Activated CD4-positive, alpha-beta memory T cell treated with anti-CD3 and anti-CD28 coated beads, Interleukin-2, amount 10 ng/mL, durations not matched to agents 7 days and 5 days (primary cell): ENCODE results near the gene CLCNKB. TPM values are rescaled to one million over a fixed set of nuclear protein-coding genes. Genes with fewer than 3 reads are reported as not detected.
"Not testable (repeated sequence)": the region's sequence is repeated elsewhere in the genome, so short reads cannot be mapped to it uniquely, and the experiment has no call there.

Experiments used
- CTCF ChIA-PET: fragments of 350-600 bp; sonication (Branson Sonifier 250); formaldehyde crosslinking; loops from one replicate; lab custom pipeline; 2021; ENCODE audit warnings: antibody characterized with exemption, inconsistent platforms; lab: Charles Lee
- POLR2A ChIA-PET: fragments of 350-600 bp; sonication (Branson Sonifier 250); formaldehyde crosslinking; loops from one replicate; lab custom pipeline; 2021; ENCODE audit warnings: antibody characterized with exemption; lab: Charles Lee
- DNase-seq: peaks from one replicate; pipeline ENCODE4 v3.0.0-alpha.2; 2020
- H3K27ac Mint-ChIP-seq: one replicate; pipeline ENCODE4 v1.8.0; 2021; ENCODE audit warnings: mild to moderate bottlenecking, mixed read lengths
- H3K27me3 Mint-ChIP-seq: one replicate; pipeline ENCODE4 v1.8.0; 2021; ENCODE audit warnings: mixed read lengths
- H3K36me3 Mint-ChIP-seq: one replicate; pipeline ENCODE4 v1.8.0; 2021; ENCODE audit warnings: low read depth, mixed read lengths
- H3K4me1 Mint-ChIP-seq: one replicate; pipeline ENCODE4 v1.8.0; 2021; ENCODE audit warnings: mixed read lengths
- H3K4me3 Mint-ChIP-seq: one replicate; pipeline ENCODE4 v1.8.0; 2021; ENCODE audit warnings: mild to moderate bottlenecking, mixed read lengths
- H3K9me3 Mint-ChIP-seq: one replicate; pipeline ENCODE4 v1.8.0; 2021; ENCODE audit warnings: mixed read lengths
- total RNA-seq, 2 experiments: library from RNA; stranded (reverse); gene quantifications; one replicate each; pipeline ENCODE4 v1.2.3, GENCODE V29; 2021

The CLCNKB gene
- total RNA-seq, 2 experiments from 2014 or later = not detected

- no peaks in the 10 kb centered on the region for H3K4me1 Mint-ChIP-seq
- H3K27ac Mint-ChIP-seq = no peak within 1 kb of the TSS
- no peak within 1 kb of the TSS for H3K4me3 Mint-ChIP-seq
- peaks cover 12% of the 10 kb centered on the region for H3K27me3 Mint-ChIP-seq
- POLR2A ChIA-PET = no interaction called here
- H3K36me3 Mint-ChIP-seq = no peaks in the 10 kb centered on the region
- DNase-seq = no peak
- CTCF ChIA-PET = no interaction called here
- no peaks in the 10 kb centered on the region for H3K9me3 Mint-ChIP-seq
Measured at GRCh38 chr1:16017461-16018303, 25.9 kb upstream of the CLCNKB start, which contains the start of gene HSPB7. TSS of gene HSPB7 (minus strand) at chr1:16018043. CDS start at chr1:16017963, 80 bp downstream.

- Mint-ChIP-seq H3K27me3 (peaks cover 12% of the 10 kb centered on the region), H3K4me3 (no peak overlapping the region), H3K36me3 (no peaks in the 10 kb centered on the region), H3K9me3 (no peaks in the 10 kb centered on the region), H3K4me1 (no peaks in the 10 kb centered on the region), H3K27ac (no peak overlapping the region)
- DNase-seq = no peak
- CTCF ChIA-PET = no interaction called here
- POLR2A ChIA-PET = no interaction called here
Measured at GRCh38 chr1:16018308-16018707, 25.3 kb upstream of the CLCNKB start.

DNA sequence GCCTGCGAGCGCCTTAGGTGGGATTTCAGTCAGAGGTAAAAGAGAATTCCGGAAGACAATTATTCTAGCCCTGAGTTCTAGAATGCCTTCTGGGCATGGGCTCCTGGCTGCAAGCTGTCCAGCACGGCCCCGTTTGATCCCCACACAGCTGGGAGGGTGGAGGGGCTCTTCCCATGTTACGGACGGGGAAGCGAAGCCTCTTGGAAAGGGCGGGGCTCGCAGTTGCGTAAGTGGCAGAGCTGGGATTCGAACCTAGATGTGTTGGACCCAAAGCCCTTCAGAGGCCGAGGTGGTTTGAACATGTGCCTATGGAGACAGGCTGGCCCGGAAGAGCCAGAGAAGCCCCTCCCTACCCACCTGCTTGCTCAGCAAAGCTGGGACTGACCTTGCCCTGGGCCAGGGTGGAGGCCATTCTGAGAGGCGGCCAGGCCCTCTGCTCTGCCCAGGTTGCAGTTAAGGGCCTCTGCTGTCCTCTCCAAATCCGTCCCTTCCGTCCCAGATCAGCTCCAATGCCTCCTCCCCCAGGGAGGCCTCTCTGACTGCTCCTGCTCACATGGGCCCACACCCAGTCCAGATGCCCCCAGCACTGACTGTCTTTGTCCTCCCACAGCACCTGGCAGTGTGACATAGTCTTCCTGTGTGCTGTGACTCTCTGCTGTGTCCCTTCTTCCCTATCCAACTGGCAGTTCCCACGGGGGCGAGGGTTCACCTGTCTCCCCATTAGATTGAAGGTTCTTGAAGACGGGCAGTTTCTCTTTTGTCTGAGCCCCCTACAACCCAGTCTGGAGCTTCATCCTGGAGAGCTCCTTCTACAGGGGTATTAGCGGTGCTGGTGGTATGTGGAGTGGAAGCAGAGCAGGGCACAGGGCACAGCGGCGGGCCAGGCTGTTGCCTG, 24.6 kb upstream of the CLCNKB start:
- H3K4me3 Mint-ChIP-seq = no peak overlapping the region
- H3K4me1 Mint-ChIP-seq = no peaks in the 10 kb centered on the region
- CTCF ChIA-PET = interaction anchor here (0.6 to 1.6 kb wide), 2 partner anchors 11 to 227 kb away, joined by 3 to 4 read pairs; no protein-coding TSS in a partner anchor
- H3K27me3 Mint-ChIP-seq = peaks cover 9% of the 10 kb centered on the region
- H3K9me3 Mint-ChIP-seq = no peaks in the 10 kb centered on the region
- POLR2A ChIA-PET = no interaction called here
- DNase-seq = no peak
- no peaks in the 10 kb centered on the region for H3K36me3 Mint-ChIP-seq
- H3K27ac Mint-ChIP-seq = no peak overlapping the region

GRCh38 chr1:16019644-16020277, 23.8 kb upstream of the CLCNKB start:
- no peaks in the 10 kb centered on the region for H3K9me3 Mint-ChIP-seq
- H3K27me3 Mint-ChIP-seq = peaks cover 3% of the 10 kb centered on the region
- no peak for DNase-seq
- H3K27ac Mint-ChIP-seq = no peak overlapping the region
- no peaks in the 10 kb centered on the region for H3K4me1 Mint-ChIP-seq
- POLR2A ChIA-PET = no interaction called here
- H3K36me3 Mint-ChIP-seq = no peaks in the 10 kb centered on the region
- CTCF ChIA-PET = interaction anchor here (0.6 to 1.6 kb wide), 2 partner anchors 12 to 228 kb away, joined by 3 to 4 read pairs; no protein-coding TSS in a partner anchor
- no peak overlapping the region for H3K4me3 Mint-ChIP-seq

- H3K4me1 Mint-ChIP-seq = no peaks in the 10 kb centered on the region
- POLR2A ChIA-PET = no interaction called here
- DNase-seq = no peak
- no peak overlapping the region for H3K27ac Mint-ChIP-seq
- no peaks in the 10 kb centered on the region for H3K36me3 Mint-ChIP-seq
- peaks cover 3% of the 10 kb centered on the region for H3K27me3 Mint-ChIP-seq
- H3K9me3 Mint-ChIP-seq = no peaks in the 10 kb centered on the region
- no peak overlapping the region for H3K4me3 Mint-ChIP-seq
- CTCF ChIA-PET = interaction anchor here (0.9 to 1.6 kb wide), 2 partner anchors 10 to 13 kb away, joined by 3 to 4 read pairs; no protein-coding TSS in a partner anchor
Measured at GRCh38 chr1:16020325-16020724, 23.3 kb upstream of the CLCNKB start.

DNA sequence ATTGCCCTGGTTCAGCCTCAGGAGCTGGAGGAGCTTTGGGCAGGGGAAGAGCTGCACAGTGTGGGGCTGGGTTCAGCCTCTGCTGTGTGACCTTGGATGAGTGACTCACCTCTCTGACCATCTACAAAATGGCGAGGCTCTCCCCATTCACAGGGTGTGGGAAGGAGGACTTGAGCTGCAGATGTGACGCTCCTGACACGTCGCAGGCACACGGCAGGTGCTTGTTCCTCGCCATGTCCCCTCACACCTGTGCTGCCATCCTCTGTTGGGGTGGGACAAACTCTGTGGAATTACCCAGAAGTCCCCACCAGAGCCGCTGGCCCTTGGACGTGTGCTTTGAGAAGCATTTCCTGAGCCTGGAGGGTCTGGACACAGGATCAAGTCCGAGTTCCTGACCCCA, 22.7 kb upstream of the CLCNKB start:
- CTCF ChIA-PET = interaction anchor here (0.9 to 1.6 kb wide), 2 partner anchors 11 to 13 kb away, joined by 3 to 4 read pairs; no protein-coding TSS in a partner anchor
- H3K9me3 Mint-ChIP-seq, DNase-seq, H3K36me3 Mint-ChIP-seq, H3K27me3 Mint-ChIP-seq, H3K4me1 Mint-ChIP-seq, H3K4me3 Mint-ChIP-seq, H3K27ac Mint-ChIP-seq, POLR2A ChIA-PET: not testable (repeated sequence)

DNA sequence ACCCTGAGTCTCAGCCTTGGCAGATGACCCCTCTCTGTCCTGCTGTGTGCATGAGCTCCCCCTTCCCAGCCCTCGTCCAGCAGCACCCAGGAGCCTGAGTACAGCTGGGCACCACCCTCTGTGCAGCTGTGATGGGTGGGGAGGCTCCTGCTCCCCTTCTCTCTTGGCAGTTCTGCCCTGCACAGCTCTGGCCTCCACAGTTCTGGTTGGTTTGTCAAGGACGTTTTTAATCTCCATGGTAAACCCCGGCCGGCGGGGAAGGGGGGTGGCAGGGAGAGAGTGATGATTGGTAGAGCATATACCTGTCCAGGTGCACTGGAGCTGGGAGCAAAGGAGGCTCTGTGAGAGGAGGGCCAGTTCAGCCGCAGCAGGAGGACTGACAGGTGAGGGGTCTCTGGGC, 21.9 kb upstream of the CLCNKB start, which contains the start of gene CLCNKA:
TSS of gene CLCNKA (plus strand) at position 356 of the 400 bp plus-strand sequence. CDS start 584 bp downstream, outside the sequence.
- CTCF ChIA-PET = no interaction called here

GRCh38 chr1:16022393-16022792, 21.2 kb upstream of the CLCNKB start:
- DNase-seq = no peak
- no peak overlapping the region for H3K4me3 Mint-ChIP-seq
- no peaks in the 10 kb centered on the region for H3K4me1 Mint-ChIP-seq
- CTCF ChIA-PET = no interaction called here
- no peak overlapping the region for H3K27ac Mint-ChIP-seq
- no peaks in the 10 kb centered on the region for H3K36me3 Mint-ChIP-seq
- POLR2A ChIA-PET = no interaction called here
- H3K27me3 Mint-ChIP-seq = peaks cover 3% of the 10 kb centered on the region
- no peaks in the 10 kb centered on the region for H3K9me3 Mint-ChIP-seq

More for the DNA sequence above, 21.9 kb upstream of the CLCNKB start, which contains the start of gene CLCNKA:
- peaks cover 3% of the 10 kb centered on the region for H3K27me3 Mint-ChIP-seq
- H3K4me1 Mint-ChIP-seq = no peaks in the 10 kb centered on the region
- DNase-seq = no peak
- POLR2A ChIA-PET = no interaction called here
- no peak within 1 kb of the TSS for H3K27ac Mint-ChIP-seq
- no peak within 1 kb of the TSS for H3K4me3 Mint-ChIP-seq
- H3K9me3 Mint-ChIP-seq = no peaks in the 10 kb centered on the region
- no peaks in the 10 kb centered on the region for H3K36me3 Mint-ChIP-seq

- ChIA-PET CTCF (no interaction called here), POLR2A (no interaction called here)
- no peak overlapping the region for H3K27ac Mint-ChIP-seq
Measured at GRCh38 chr1:16023050-16023653, 20.4 kb upstream of the CLCNKB start.

DNA sequence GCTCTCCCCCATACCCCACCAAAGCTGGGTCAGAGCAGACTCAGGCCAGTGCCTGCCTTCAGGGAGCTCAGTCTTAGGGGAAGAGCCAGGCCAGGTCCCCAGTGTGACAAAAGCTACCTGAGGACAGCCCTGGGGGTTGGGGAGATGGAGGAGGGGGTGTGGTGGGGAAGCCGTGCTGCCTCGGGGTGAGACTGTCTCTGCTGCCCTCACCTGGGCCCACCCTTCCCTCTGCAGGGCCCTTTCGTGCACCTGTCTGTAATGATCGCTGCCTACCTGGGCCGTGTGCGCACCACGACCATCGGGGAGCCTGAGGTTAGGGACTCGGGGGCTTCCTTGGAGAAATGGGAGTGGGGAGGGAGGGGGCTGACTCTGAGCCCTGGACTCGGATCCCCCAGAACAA, 17.3 kb upstream of the CLCNKB start:
- H3K4me3 Mint-ChIP-seq, H3K9me3 Mint-ChIP-seq, H3K27me3 Mint-ChIP-seq, H3K27ac Mint-ChIP-seq, CTCF ChIA-PET, H3K36me3 Mint-ChIP-seq, H3K4me1 Mint-ChIP-seq, DNase-seq: not testable (repeated sequence)
- POLR2A ChIA-PET = interaction anchor here (1.0 kb wide), 1 partner anchor 192 kb away, joined by 3 read pairs; no protein-coding TSS in a partner anchor

More at GRCh38 chr1:16023050-16023653, 20.4 kb upstream of the CLCNKB start:
- Mint-ChIP-seq H3K9me3 (no peaks in the 10 kb centered on the region), H3K4me3 (no peak overlapping the region), H3K36me3 (no peaks in the 10 kb centered on the region), H3K27me3 (peaks cover 3% of the 10 kb centered on the region), H3K4me1 (no peaks in the 10 kb centered on the region)
- DNase-seq = no peak

DNA sequence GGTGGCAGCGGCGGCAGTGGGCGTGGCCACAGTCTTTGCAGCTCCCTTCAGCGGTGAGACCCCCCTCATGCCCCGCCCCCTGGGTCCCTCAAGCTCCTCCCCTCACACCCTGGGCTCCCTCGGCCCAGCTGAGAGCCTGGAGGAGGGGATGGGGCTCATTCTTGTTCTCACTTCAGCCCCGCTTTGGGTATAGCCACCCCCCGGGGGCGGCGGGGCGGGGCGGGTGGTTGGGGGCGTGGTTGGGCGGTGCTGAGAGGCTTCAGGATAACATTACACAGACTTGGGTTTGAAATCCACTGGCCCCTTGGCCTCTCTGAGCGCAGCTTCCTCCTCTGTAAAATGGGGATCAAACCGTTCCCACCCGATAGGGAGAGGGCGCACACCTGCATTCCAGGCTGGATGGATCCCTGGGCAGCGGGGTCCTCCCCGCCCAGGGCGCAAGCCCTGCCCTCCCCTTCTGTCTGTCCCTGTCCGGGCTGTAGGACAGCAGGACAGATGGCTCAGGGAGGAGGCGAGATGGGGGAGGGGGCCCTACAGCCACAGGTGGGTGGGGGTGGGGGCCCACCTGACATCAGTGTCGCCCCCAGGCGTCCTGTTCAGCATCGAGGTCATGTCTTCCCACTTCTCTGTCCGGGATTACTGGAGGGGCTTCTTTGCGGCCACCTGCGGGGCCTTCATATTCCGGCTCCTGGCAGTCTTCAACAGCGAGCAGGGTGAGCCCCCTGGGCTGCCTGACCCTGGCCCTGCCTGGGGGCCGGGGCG, 16.7 kb upstream of the CLCNKB start:
- H3K27ac Mint-ChIP-seq = no peak overlapping the region
- CTCF ChIA-PET = no interaction called here
- no peak for DNase-seq
- no peaks in the 10 kb centered on the region for H3K36me3 Mint-ChIP-seq
- H3K27me3 Mint-ChIP-seq = no peaks in the 10 kb centered on the region
- no peak overlapping the region for H3K4me3 Mint-ChIP-seq
- H3K4me1 Mint-ChIP-seq = no peaks in the 10 kb centered on the region
- POLR2A ChIA-PET = interaction anchor here (1.0 kb wide), 1 partner anchor 193 kb away, joined by 3 read pairs; no protein-coding TSS in a partner anchor
- no peaks in the 10 kb centered on the region for H3K9me3 Mint-ChIP-seq
